ENCODE measurements around the gene SSTR3. TPM values are rescaled to one million over a fixed set of nuclear protein-coding genes. Genes with fewer than 3 reads are reported as not detected.
A peak's percentile ranks its signal among the peaks of the same experiment; 100 is the strongest.

SSTR3 gene
- total RNA-seq: 10 to 100 TPM; 40.1 to 54.4 TPM
- polyA plus RNA-seq (ENCODE audit: insufficient read depth, low read depth, low replicate concordance): 26.8 TPM
- long read RNA-seq, donor 1, full-length matches to known transcripts: 1 of 12 reads
- long read RNA-seq, donor 1, partial matches to known transcripts: 11 of 12 reads
- long read RNA-seq, donor 1, other reads (novel, unspliced or antisense): 0 of 12 reads
- long read RNA-seq, donor 2, full-length matches to known transcripts: 3 of 3 reads
- long read RNA-seq, donor 2, partial matches to known transcripts: 0 of 3 reads
- long read RNA-seq, donor 2, other reads (novel, unspliced or antisense): 0 of 3 reads

GRCh38 chr22:37212174-37212906 is at the start of gene SSTR3:
Gene SSTR3 (minus strand): TSS chr22:37212477. CDS start chr22:37207803, 4,674 bp downstream.
- intact Hi-C loops (cut with DNase I; ENCODE audit: low total_unique reads): no loop called here
- Histone ChIP-seq H3K4me1 (peaks cover 5% of the 10 kb centered on the region), H3K27me3 (no peaks in the 10 kb centered on the region), H3K4me3 (peak within 1 kb of the TSS in 1 of 2 donors; percentile 45), H3K9me3 (no peaks in the 10 kb centered on the region), H3K27ac (peak within 1 kb of the TSS; percentile 59 to 74), H3K36me3 (ENCODE audit: low read depth, missing control alignments) (no peaks in the 10 kb centered on the region)
- WGBS, 2 donors: 23 to 28% methylated on average over 19 to 22 of the region's 23 CpGs
- TF ChIP-seq CTCF (IDR thresholded peaks at IDR 0.05): no peak
- TF ChIP-seq POLR2A (IDR thresholded peaks at IDR 0.05): no peak
- DNase-seq: peak; percentile 79

GRCh38 chr22:37260901-37261336 is 48.6 kb upstream of the SSTR3 start:
- intact Hi-C loops (cut with DNase I; ENCODE audit: low total_unique reads): no loop called here
- 19 to 20% methylated on average over 14 of the region's 14 CpGs for WGBS, 2 donors
- TF ChIP-seq CTCF (IDR thresholded peaks at IDR 0.05) (peak; percentile 68 to 93 (median 88)), POLR2A (IDR thresholded peaks at IDR 0.05) (no peak)
- Histone ChIP-seq H3K9me3 (no peaks in the 10 kb centered on the region), H3K27ac (no peak overlapping the region), H3K4me1 (no peaks in the 10 kb centered on the region), H3K4me3 (no peak overlapping the region), H3K27me3 (no peaks in the 10 kb centered on the region), H3K36me3 (ENCODE audit: low read depth, missing control alignments) (no peaks in the 10 kb centered on the region)
- peak; percentile 81 for DNase-seq

GRCh38 chr22:37260155-37260795 is 48.0 kb upstream of the SSTR3 start:
- 33 to 34% methylated on average over 15 of the region's 15 CpGs for WGBS, 2 donors
- no peak for DNase-seq
- no peak for TF ChIP-seq CTCF (IDR thresholded peaks at IDR 0.05)
- TF ChIP-seq POLR2A (IDR thresholded peaks at IDR 0.05): no peak
- no peak overlapping the region for H3K27ac ChIP-seq
- no peaks in the 10 kb centered on the region for H3K9me3 ChIP-seq
- intact Hi-C loops (cut with DNase I; ENCODE audit: low total_unique reads): no loop called here
- H3K4me3 ChIP-seq: no peak overlapping the region
- H3K36me3 ChIP-seq (ENCODE audit: low read depth, missing control alignments): no peaks in the 10 kb centered on the region
- H3K4me1 ChIP-seq: no peaks in the 10 kb centered on the region
- no peaks in the 10 kb centered on the region for H3K27me3 ChIP-seq

GRCh38 chr22:37259540-37260029 is 47.3 kb upstream of the SSTR3 start:
- no peaks in the 10 kb centered on the region for H3K27me3 ChIP-seq
- no peak overlapping the region for H3K27ac ChIP-seq
- 4 to 7% methylated on average over 23 of the region's 23 CpGs for WGBS, 2 donors
- peak in 2 of 3 experiments; percentile 33 to 47 for TF ChIP-seq CTCF (IDR thresholded peaks at IDR 0.05)
- TF ChIP-seq POLR2A (IDR thresholded peaks at IDR 0.05): no peak
- no peak overlapping the region for H3K4me3 ChIP-seq
- H3K9me3 ChIP-seq: no peaks in the 10 kb centered on the region
- no peaks in the 10 kb centered on the region for H3K36me3 ChIP-seq (ENCODE audit: low read depth, missing control alignments)
- intact Hi-C loops (cut with DNase I; ENCODE audit: low total_unique reads): no loop called here
- no peaks in the 10 kb centered on the region for H3K4me1 ChIP-seq
- DNase-seq: peak; percentile 57

Measured in testis (tissue), 5 donors.